Activated CD8-positive, alpha-beta memory T cell treated with anti-CD3 and anti-CD28 coated beads, Interleukin-2, amount 50 U/mL, for 24 hours (primary cell): ENCODE measurements around the gene POU2F3.

Source experiments
- DNase-seq: peaks from one replicate; pipeline ENCODE4 v3.0.0-alpha.2; 2020; ENCODE audit errors: extremely low read depth

POU2F3 gene

GRCh38 chr11:120316880-120317688 is 77.1 kb downstream of the POU2F3 start:
- DNase-seq: no peak

GRCh38 chr11:120317689-120318480 is 77.9 kb downstream of the POU2F3 start:
- DNase-seq: no peak

GRCh38 chr11:120318906-120319305 is 79.0 kb downstream of the POU2F3 start:
- no peak for DNase-seq

- no peak for DNase-seq
Observed at GRCh38 chr11:120324932-120325810, 85.2 kb downstream of the POU2F3 start, which contains the start of gene TLCD5. TLCD5 (plus strand) TSS chr11:120325299; CDS start chr11:120327442, 2,143 bp downstream.

- no peak for DNase-seq
Observed at GRCh38 chr11:120326228-120326627, 86.3 kb downstream of the POU2F3 start.

- DNase-seq: no peak
Observed at GRCh38 chr11:120326845-120327281, 86.9 kb downstream of the POU2F3 start.

- DNase-seq: no peak
Observed at GRCh38 chr11:120327311-120327710, 87.4 kb downstream of the POU2F3 start.

- DNase-seq: no peak
Observed at GRCh38 chr11:120329556-120329955, 89.6 kb downstream of the POU2F3 start.

GRCh38 chr11:120330045-120330444 is 90.1 kb downstream of the POU2F3 start:
- no peak for DNase-seq

GRCh38 chr11:120331301-120331996 is 91.5 kb downstream of the POU2F3 start:
- DNase-seq: no peak

- DNase-seq: no peak
Observed at GRCh38 chr11:120332822-120333716, 93.1 kb downstream of the POU2F3 start.

- DNase-seq: no peak
Observed at GRCh38 chr11:120333801-120334200, 93.9 kb downstream of the POU2F3 start.

GRCh38 chr11:120334332-120334731 is 94.4 kb downstream of the POU2F3 start:
- DNase-seq: no peak

- DNase-seq: peak; percentile 43
Observed at GRCh38 chr11:120334894-120335462, 95.0 kb downstream of the POU2F3 start.

GRCh38 chr11:120335556-120335907 is 95.6 kb downstream of the POU2F3 start:
- DNase-seq: no peak

GRCh38 chr11:120335908-120336640 is 96.1 kb downstream of the POU2F3 start, which contains the start of gene ARHGEF12:
ARHGEF12 (plus strand) TSS chr11:120336413; CDS start chr11:120337244, 831 bp downstream.
- DNase-seq: peak; percentile 65

GRCh38 chr11:120336641-120337354 is 96.9 kb downstream of the POU2F3 start:
- no peak for DNase-seq

GRCh38 chr11:120337355-120338106 is 97.6 kb downstream of the POU2F3 start:
- no peak for DNase-seq
